Immature natural killer cell (primary cell): ENCODE results near the gene NATD1. TPM values are rescaled to one million over a fixed set of nuclear protein-coding genes. Genes with fewer than 3 reads are reported as not detected.
A peak's percentile ranks its signal among the peaks of the same experiment; 100 is the strongest.

Source experiments
- DNase-seq, 3 donors: peaks; one replicate each; pipeline ENCODE4 v3.0.0; 2022; ENCODE audit warnings: mixed read lengths in 1 of 3
- H3K27ac Mint-ChIP-seq, 6 donors: one replicate each; pipeline ENCODE4 v1.8.0; 2020; ENCODE audit warnings: mixed read lengths in 6 of 6, mild to moderate bottlenecking in 5 of 6, inconsistent platforms in 4 of 6, moderate library complexity in 3 of 6
- H3K27me3 Mint-ChIP-seq, 3 donors: one replicate each; pipeline ENCODE4 v1.8.0; 2020 to 2021; ENCODE audit warnings: low read depth in 3 of 3, mild to moderate bottlenecking in 3 of 3, mixed read lengths in 3 of 3, moderate library complexity in 3 of 3, inconsistent platforms in 1 of 3
- H3K36me3 Mint-ChIP-seq, 3 donors: one replicate each; pipeline ENCODE4 v1.8.0; 2020; ENCODE audit warnings: mixed read lengths in 3 of 3, inconsistent platforms in 2 of 3, mild to moderate bottlenecking in 2 of 3
- H3K4me1 Mint-ChIP-seq, 2 donors: one replicate each; pipeline ENCODE4 v1.8.0; 2020; ENCODE audit warnings: inconsistent platforms in 2 of 2, mild to moderate bottlenecking in 2 of 2, mixed read lengths in 2 of 2, moderate library complexity in 1 of 2
- H3K4me3 Mint-ChIP-seq, 5 donors: one replicate each; pipeline ENCODE4 v1.8.0; 2020; ENCODE audit warnings: mild to moderate bottlenecking in 5 of 5, mixed read lengths in 5 of 5, inconsistent platforms in 3 of 5, moderate library complexity in 3 of 5
- H3K9me3 Mint-ChIP-seq, 6 donors: one replicate each; pipeline ENCODE4 v1.8.0; 2020; ENCODE audit warnings: mild to moderate bottlenecking in 6 of 6, mixed read lengths in 6 of 6, inconsistent platforms in 4 of 6, moderate library complexity in 3 of 6
- polyA plus RNA-seq, 3 donors: library from polyadenylated mRNA; unstranded; fragments of 300-500 nt; fragmentation: Illumina TruSeq; gene quantifications; one replicate each; pipeline ENCODE4 v1.2.3, GENCODE V29; 2021

Gene NATD1
- polyA plus RNA-seq, 3 donors from 2014 or later = 0.57 to 3.4 (median 2.5) TPM

DNA sequence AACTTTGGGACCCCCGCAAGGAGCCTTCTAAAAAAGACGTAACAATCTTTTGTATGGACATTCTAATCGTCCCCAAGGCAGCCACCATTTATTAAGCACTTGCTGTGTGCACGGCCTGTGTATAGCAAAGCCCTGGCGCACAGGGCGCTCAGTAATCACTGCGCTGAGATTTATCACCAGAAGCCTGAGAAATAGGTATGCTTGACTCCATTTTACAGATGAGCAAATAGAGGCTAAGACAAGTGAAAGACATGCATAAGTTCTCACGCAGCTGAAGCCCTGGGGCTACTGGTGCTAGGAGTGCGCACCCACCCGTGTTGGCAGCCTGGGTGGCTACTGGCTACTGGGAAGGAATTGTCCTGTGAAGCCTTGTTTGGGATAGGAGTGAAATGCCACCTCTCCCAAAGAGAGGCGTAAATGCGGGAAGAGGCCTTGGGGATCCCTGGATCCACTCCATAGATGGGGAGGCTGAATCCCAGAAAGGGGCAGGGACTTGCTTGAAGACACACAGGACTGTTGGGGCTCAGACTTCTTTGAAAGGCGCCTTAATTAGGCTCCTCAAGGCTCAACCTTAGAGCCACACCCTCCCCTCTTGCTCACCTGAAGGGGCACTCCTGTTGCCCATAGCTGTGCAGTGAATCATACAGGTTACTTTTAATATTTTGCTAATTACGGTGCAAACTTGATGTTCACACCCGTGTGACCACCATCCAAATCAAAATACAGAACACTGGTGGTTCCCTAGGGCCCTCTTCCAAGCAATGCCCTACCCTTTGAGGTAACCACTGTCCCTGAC is 634 bp upstream of the NATD1 start:
- Mint-ChIP-seq H3K4me3 (peak overlapping the region; percentile 86 to 92 (median 88)), H3K27me3 (peaks cover 2 to 4% (median 4%) of the 10 kb centered on the region in 3 donors), H3K4me1 (peaks cover 30 to 33% of the 10 kb centered on the region in 2 donors), H3K27ac (peak overlapping the region; percentile 85 to 94 (median 92)), H3K9me3 (no peaks in the 10 kb centered on the region), H3K36me3 (no peaks in the 10 kb centered on the region)
- no peak for DNase-seq

DNA sequence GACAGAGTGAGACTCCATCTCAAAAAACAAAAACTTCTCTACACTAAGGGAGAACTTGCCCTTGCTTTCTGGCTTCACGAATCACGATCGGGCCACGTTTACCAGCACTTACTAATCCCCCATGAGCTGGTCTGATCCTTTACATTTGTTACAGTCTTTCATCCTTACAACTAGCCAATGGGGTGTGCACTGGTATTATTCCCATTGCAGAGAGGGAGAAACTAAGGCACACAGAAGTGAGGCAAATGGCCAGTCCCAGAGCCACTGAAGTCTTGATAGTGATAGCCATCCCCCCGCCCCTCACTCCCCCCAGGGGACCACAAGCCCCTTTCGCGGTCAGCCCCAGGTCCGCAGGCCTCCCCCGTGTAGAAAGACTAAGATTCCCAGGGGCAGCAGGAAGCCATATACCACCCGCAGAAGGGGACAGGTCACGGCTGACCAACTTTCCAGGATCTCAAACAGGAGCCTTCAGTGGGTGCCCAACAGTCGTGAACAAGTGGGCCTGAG is 868 bp downstream of the NATD1 start:
- DNase-seq = no peak
- Mint-ChIP-seq H3K27me3 (peaks cover 2 to 4% (median 4%) of the 10 kb centered on the region in 3 donors), H3K36me3 (no peaks in the 10 kb centered on the region), H3K27ac (peak overlapping the region; percentile 60 to 92 (median 82)), H3K4me3 (peak overlapping the region; percentile 82 to 89 (median 84)), H3K9me3 (no peaks in the 10 kb centered on the region), H3K4me1 (peaks cover 30 to 35% of the 10 kb centered on the region in 2 donors)

DNA sequence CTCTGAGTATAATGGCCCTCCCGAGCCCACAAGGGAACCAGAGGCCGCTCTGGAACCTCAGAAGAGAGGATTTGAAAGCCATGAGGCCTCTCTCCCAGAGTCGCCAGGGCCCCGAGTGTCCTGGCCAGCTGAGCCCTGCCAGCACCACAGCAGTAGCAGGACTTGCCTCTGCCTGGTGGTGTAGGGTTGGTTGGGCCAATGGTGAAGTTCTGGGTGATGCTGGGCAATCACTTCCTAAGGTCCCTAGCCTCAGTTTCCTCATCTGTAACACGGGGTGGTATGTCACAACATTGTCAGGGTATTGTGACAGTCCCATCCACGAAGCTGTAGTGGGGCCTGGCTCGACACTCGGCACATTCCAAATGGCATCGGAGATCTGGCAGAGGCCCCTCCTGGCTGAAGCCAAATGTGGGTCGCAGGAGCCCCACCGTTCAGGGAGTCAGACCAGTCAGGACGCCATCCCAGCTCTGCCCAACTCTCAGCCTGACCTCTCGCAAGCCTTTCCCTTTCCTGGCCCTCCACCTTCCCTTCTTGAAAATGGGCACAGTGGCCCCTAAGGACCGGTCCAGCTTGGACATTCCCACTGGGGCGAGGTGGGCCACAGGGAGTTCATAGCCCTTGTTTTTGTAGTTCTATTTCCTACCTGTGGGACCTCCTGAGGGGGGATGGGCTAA is 1.7 kb downstream of the NATD1 start:
- Mint-ChIP-seq H3K4me1 (peaks cover 30 to 35% of the 10 kb centered on the region in 2 donors), H3K27ac (peak overlapping the region in 3 of 6 donors; percentile 34 to 92 (median 39)), H3K27me3 (peaks cover 2 to 4% (median 4%) of the 10 kb centered on the region in 3 donors), H3K36me3 (no peaks in the 10 kb centered on the region), H3K9me3 (no peaks in the 10 kb centered on the region), H3K4me3 (peak overlapping the region; percentile 46 to 89 (median 84))
- DNase-seq = no peak

DNA sequence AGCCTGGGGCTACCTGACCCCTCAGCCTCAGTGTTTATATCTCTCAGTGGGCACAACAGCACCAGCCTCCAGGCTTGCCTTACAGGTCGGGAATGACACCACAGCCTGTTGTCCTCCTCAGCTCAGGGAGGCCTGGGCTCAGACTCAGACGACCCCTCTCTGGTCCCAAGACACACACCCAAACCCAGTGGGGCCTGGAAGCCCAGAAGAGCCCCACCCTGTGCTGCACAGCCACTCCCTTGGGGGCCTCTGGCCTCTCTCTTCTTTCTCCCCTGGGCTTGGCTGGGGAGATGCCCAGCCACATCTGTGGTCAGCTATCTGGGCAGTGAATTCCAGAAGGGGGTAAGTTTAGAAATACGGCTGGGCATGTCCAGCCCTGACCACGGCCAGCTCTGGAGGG is 2.4 kb downstream of the NATD1 start:
- Mint-ChIP-seq H3K36me3 (no peaks in the 10 kb centered on the region), H3K4me3 (peak overlapping the region in 2 of 5 donors; percentile 3 to 13), H3K27ac (no peak overlapping the region), H3K4me1 (peaks cover 30 to 35% of the 10 kb centered on the region in 2 donors), H3K27me3 (peaks cover 2 to 4% (median 4%) of the 10 kb centered on the region in 3 donors), H3K9me3 (no peaks in the 10 kb centered on the region)
- DNase-seq = no peak

DNA sequence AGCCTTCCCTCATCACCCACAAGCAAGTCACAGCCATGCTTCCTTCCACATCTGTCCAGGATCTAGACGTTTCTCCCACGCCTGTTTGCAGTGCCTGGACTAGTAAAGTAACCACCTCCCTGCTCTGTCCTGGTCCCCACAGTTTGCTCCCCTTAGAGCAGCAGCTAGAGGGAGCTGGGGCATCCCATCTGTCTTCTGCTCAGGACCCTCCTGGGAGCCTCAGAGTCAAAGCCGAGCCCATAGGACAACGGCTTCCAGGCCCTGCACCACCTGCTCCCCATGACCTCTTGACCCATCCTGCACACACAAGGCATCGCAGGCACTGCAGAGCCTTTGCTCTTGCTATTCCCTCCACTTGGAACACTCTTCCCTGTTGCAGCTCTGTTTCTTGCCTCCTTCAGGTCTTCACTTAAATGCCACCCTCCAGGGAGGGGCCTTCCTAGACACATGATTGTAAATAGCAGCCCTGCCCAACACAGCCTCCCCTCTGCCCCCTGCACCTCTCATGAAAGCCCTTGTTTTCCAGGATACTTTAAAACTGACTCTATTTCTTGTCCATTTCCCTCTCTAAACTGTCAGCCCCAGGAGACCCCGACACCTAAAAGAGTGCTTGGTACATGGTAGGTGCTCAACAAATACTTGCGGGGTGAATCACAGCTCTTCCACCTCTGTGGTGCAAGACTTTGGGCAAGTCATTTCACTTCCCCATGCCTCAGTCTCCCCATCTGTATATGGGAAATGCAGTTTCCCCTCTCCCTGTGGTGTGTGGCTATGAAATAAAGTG is 3.1 kb downstream of the NATD1 start:
- peaks cover 2 to 4% (median 4%) of the 10 kb centered on the region in 3 donors for H3K27me3 Mint-ChIP-seq
- no peak for DNase-seq
- peak overlapping the region; percentile 6 to 70 (median 30) for H3K27ac Mint-ChIP-seq
- peak overlapping the region in 3 of 5 donors; percentile 3 to 18 (median 13) for H3K4me3 Mint-ChIP-seq
- no peaks in the 10 kb centered on the region for H3K9me3 Mint-ChIP-seq
- no peaks in the 10 kb centered on the region for H3K36me3 Mint-ChIP-seq
- peaks cover 30 to 35% of the 10 kb centered on the region in 2 donors for H3K4me1 Mint-ChIP-seq

DNA sequence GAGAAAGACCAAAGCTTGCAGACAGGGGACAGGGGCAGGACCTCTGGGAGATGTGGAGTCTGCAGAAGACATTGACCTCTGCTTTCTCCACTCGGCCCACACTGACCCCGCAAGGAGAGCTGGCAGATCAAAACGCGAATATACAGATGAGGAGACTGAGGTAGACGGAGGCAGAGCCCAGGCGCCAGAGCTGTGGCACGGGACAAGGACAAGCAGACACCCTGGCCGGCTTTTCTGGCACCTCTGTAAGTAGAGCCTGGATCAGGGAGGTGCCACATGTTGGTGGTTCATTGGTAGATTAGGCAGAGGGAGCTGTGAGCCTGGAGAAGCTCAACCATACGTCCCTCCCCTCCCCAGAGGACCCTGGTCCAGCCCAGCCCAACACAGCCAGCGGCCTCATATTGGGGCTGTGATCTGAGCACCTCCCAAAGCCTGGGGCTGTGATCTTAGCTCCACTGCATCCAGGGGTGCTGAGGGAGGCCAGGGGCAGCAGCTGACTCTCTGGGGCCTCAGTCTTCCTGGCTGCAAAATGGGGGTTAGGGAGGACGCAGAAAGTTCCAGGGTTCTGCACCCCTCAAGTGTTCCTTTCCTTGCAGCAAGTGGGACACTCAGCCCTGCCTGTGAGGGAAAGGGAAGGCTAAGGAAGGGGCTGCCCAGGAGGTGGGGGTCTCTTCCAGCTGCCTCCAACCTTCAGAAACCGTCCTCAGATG is 4.0 kb downstream of the NATD1 start:
- H3K27me3 Mint-ChIP-seq = peaks cover 2 to 4% (median 4%) of the 10 kb centered on the region in 3 donors
- peak overlapping the region in 1 of 5 donors; percentile 4 for H3K4me3 Mint-ChIP-seq
- no peak for DNase-seq
- no peaks in the 10 kb centered on the region for H3K36me3 Mint-ChIP-seq
- no peak overlapping the region for H3K27ac Mint-ChIP-seq
- no peaks in the 10 kb centered on the region for H3K9me3 Mint-ChIP-seq
- H3K4me1 Mint-ChIP-seq = peaks cover 30 to 39% of the 10 kb centered on the region in 2 donors

DNA sequence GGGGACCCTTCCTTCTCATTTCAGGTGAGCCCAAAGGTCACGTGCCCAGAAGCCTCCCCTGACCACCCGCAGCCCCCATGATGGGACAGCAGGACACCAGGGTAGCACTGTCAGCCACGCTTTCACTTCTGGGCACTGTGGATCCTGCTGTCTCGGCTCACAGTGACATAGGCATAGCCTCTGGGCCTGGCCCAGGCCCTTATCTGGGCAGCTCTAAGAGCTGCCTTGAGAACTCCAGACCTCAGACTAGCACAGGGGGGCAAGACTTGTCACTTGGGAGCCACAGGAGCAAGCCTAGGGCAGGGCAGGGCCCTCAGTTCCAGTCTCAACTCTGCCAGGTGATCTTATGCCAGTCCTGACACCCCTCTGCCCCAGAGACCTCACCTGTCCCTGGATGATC is 4.7 kb downstream of the NATD1 start:
- Mint-ChIP-seq H3K27ac (no peak overlapping the region), H3K36me3 (no peaks in the 10 kb centered on the region), H3K27me3 (peaks cover under 1 to 4% (median 3%) of the 10 kb centered on the region in 3 donors), H3K9me3 (no peaks in the 10 kb centered on the region), H3K4me1 (peaks cover 23 to 31% of the 10 kb centered on the region in 2 donors), H3K4me3 (no peak overlapping the region)
- DNase-seq = no peak

DNA sequence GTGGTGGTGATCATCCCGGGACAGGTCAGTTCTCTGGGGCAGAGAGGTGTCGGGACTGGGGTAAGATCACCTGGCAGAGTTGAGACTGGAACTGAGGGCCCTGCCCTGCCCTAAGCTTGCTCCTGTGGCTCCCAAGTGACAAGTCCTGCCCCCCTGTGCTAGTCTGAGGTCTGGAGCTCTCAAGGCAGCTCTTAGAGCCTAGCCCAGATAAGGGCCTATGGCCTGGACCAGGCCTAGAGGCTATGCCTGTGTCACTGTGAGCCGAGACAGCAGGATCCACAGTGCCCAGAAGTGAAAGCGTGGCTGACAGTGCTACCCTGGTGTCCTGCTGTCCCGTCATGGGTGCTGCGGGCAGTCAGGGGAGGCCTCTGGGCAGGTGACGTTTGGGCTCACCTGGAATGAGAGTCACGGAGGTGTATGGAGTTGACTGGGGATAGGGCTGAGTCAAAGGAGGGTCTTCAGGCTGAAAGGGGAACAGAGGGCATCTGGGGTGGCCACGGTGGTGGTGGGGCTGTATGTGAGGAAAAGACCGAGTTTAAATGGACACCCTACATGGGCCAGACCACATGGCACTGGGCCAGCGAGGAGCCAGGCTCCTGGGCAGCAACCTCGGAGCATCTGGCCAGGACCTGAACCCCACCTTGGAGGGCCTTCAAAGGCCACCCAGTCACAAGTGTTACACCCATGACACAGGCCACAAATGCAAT is 5.5 kb downstream of the NATD1 start:
- no peak overlapping the region for H3K4me3 Mint-ChIP-seq
- H3K27me3 Mint-ChIP-seq = peaks cover 0 to 2% (median 0%) of the 10 kb centered on the region in 3 donors
- no peak for DNase-seq
- H3K9me3 Mint-ChIP-seq = no peaks in the 10 kb centered on the region
- H3K27ac Mint-ChIP-seq = no peak overlapping the region
- peaks cover 20 to 29% of the 10 kb centered on the region in 2 donors for H3K4me1 Mint-ChIP-seq
- no peaks in the 10 kb centered on the region for H3K36me3 Mint-ChIP-seq

DNA sequence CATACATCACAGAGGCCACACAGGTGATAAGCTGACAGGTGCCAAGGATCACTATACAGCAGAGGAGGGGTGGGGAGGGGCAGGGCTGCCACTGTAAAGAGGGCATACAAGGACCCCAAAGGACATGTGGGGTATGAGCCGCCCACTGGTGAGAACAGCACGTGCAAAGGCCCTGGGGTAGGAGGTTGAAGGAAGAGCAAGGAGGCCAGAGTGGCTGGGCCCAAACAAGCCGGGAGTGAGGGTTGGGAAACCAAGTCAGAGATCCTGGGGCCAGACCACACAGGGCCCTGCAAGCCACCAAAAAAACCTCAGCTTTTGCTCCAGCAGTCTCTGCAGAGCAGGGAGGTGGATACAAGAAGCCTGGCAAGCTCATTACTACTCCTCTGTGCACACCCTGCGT is 6.5 kb downstream of the NATD1 start:
- Mint-ChIP-seq H3K9me3 (no peaks in the 10 kb centered on the region), H3K27me3 (peaks cover 0 to 2% (median 0%) of the 10 kb centered on the region in 3 donors), H3K4me1 (peaks cover 11 to 20% of the 10 kb centered on the region in 2 donors), H3K4me3 (no peak overlapping the region), H3K36me3 (no peaks in the 10 kb centered on the region), H3K27ac (no peak overlapping the region)
- no peak for DNase-seq

DNA sequence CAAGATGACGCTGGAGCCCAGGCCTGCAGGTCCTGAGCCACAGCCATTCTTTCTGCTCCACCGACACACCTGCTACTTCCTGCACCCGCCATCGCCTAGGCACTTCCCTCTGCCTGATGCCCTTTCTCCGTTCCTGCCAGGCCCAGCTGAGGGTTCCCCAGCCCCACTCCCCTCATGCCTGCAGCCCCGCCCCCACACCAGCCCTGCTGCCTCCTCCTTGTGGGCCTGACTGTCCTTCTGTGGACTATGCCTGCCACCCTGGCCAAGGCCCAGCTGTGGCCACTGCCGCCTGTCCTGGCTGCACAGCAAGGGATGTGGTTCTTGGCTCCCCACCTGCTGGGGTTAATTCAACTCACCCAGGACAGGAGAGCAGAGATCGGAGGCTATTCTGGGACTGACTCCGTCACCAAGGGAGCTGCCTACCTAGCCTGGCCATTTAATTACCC is 7.5 kb downstream of the NATD1 start:
- Mint-ChIP-seq H3K36me3 (no peaks in the 10 kb centered on the region), H3K4me3 (no peak overlapping the region), H3K9me3 (no peaks in the 10 kb centered on the region), H3K4me1 (peaks cover 9 to 18% of the 10 kb centered on the region in 2 donors), H3K27ac (peak overlapping the region in 1 of 6 donors; percentile 23), H3K27me3 (peaks cover 0 to 2% (median 0%) of the 10 kb centered on the region in 3 donors)
- no peak for DNase-seq

DNA sequence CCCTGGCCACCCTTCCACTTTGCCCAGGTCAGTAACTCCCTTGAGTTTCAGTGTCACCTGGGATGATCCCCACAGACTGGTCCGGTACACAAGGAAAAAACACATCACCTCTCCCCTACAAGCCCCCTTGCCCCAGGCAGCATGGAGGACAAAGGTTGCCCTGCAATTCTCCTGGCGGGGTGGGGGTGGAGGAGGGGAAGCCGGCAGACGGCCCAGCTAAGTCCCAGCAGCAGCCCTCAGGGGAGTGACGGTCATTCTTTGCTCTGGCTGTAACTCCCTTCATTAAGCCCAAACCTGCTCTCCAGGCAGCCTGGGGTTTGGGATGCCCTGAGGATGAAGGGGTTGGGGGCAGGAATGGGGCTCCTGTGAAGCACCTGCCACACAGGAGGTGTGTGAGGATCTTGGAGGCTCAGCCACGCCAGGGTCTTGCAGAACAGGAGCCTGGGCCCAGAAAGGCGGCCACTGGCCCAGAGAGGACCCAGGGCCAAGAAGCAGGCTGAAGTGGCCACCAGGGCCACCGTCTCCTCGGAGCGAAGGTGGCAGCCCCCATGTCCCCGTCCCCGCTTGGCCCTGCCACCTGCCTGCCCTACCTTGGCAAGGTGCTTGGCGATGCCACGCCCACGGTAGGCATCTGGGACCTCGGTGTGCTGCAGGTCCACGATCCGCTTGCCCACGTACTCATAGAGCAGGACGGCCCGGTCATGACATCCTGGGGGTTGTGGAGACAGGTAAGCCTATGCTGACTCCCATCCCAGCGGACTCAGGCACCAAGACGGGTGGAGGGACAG is 9.5 kb downstream of the NATD1 start:
- Mint-ChIP-seq H3K27me3 (peaks cover 0 to 5% (median 0%) of the 10 kb centered on the region in 3 donors), H3K36me3 (no peaks in the 10 kb centered on the region), H3K4me3 (no peak overlapping the region), H3K27ac (no peak overlapping the region), H3K9me3 (no peaks in the 10 kb centered on the region), H3K4me1 (peaks cover 0 to 6% of the 10 kb centered on the region in 2 donors)
- DNase-seq = no peak
